ENCODE results near the gene TP53I11.

- TF ChIP-seq, protein P1, sequence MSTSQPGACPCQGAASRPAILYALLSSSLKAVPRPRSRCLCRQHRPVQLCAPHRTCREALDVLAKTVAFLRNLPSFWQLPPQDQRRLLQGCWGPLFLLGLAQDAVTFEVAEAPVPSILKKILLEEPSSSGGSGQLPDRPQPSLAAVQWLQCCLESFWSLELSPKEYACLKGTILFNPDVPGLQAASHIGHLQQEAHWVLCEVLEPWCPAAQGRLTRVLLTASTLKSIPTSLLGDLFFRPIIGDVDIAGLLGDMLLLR (CRISPR knock-in tag; IDR thresholded peaks at IDR 0.05), result no peak
- no peak for TF ChIP-seq NR2F2 (IDR thresholded peaks at IDR 0.05; ENCODE audit: borderline replicate concordance, low read depth)
These were observed 49.5 kb downstream of the TP53I11 start for GRCh38 chr11:44901120-44901633.

All from HepG2 (cell line).